Activated T-cell treated with anti-CD3 and anti-CD28 coated beads, Interleukin-2, amount 50 U/mL, for 48 hours (primary cell): ENCODE results near the gene ATAT1.

Source experiments
- DNase-seq, 2 experiments: peaks; one replicate each; pipeline ENCODE4 v3.0.0-alpha.2; 2020

Gene ATAT1

DNA sequence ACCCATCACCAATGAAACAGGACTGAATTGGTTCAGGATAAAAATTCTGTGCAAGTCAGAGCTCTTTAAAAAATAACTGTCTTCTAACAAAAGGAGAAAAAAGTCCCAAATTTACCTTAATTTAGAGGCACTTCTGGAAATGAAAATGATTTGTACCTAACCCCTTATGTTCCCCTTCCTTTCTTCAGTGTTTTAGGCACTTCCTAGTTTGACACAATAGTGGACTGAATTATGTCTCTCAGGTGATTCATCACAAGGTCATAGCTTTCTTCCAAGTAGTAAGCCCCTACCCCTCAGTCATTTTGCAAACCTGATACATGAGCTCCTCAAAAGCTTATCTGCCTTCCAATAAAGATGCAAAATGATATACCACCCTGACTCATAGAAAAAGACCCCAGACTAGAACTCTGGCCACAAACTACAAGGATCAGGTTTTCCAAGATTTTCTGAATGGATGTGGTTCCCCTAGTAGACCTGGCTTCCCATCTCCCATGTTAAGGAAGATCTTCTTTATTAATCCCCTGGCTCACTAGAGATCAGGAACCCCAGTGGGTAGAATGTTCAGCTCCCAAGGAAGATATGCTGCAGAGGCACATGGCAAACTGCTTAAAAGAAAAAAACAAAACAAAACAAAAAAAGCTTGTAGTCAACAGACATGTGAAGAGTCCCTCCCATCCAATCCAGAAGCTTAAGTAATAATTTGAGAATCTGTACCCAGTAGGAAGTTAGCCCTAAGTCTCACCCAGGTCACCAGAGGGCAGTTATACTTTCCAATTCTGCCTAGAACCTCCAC, 13.2 kb upstream of the ATAT1 start:
- DNase-seq = no peak

DNA sequence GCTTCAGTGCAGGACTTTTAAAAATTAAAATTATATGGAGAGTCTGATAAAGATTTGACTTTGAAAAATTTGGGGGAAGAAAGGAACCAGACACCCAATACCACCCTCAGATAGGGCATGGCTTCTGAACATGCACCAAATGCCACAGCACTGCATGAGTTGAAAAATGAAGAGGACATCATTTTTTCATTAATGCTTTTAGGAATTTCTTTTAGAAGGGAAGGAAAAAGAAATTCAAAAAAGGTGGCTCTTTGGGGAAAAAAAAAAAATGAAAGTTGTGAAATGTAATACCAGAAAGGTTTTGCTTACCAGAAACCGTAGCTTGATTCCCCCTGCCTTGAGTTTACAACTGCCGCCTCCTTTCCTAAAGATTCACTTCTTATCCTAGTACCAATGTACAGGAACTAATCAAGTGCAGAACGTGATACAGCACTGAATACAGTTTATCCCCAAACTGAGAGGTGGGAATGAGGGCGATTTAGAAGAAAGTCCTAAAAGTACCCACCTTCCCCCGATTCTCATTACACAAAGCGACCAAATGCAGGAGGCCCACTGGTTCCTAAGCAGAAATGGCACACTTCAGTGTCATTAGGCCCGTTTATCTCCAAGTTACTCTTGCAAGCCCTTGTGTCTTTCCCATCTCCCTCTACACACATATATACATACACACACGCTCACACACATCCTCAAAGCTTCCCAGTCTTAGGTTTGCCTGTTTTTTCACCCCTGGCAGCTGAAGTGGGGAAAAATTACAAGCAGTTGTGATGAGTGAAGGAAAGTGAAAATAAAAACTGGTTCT, 12.4 kb upstream of the ATAT1 start:
- DNase-seq = no peak

DNA sequence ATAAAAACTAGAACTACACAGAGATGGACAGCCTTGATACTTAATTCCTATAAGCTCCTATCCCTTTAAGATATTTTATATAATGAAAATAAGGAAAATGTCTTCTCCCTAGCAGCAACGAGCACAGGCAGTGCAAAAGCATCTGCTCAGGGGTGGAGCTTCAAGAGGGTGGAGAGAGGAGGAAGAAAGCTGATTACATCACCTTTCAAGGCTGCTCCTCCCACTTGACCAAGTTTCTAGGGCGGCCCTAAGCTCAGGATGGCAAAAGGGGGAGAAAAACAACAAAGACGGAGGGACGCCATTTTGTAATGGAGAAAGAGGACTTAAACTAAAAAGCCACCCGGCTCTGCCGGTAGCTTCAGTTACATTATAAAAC, 11.8 kb upstream of the ATAT1 start:
- peak; percentile 78 to 83 for DNase-seq

DNA sequence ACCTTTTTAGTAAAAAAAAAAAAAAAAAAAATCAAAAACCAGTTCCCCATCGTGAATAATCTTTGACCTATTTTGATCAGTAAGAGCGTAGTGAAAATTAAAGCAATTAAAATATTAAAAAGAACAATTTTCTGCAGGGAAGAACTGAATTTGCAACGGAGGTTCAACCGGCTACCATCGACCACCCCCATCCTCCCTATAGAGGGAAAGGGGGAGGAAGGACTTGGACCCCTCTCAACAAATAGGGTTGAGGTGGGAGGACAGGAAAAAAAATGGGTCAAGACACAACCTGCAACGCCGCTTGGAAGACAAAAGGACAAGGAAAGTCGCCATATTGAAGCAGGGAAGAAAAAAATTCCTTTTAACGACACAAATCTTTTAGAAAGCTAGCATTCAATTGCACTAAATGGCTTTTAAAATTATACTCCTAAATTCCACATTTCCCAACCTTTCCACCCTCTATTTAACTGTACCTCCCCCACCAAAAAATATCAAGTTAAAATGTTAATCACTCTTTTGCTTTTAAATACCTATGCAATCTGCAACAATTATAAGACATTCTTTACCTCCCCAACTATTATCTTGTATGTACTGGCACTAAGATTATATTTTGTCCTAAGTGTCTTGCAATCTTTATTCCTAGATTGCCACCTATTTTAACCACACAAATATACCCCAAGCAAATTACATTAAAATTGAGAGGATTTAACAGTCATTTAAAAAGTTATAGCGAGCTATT, 11.3 kb upstream of the ATAT1 start:
- DNase-seq = peak; percentile 60 to 63

DNA sequence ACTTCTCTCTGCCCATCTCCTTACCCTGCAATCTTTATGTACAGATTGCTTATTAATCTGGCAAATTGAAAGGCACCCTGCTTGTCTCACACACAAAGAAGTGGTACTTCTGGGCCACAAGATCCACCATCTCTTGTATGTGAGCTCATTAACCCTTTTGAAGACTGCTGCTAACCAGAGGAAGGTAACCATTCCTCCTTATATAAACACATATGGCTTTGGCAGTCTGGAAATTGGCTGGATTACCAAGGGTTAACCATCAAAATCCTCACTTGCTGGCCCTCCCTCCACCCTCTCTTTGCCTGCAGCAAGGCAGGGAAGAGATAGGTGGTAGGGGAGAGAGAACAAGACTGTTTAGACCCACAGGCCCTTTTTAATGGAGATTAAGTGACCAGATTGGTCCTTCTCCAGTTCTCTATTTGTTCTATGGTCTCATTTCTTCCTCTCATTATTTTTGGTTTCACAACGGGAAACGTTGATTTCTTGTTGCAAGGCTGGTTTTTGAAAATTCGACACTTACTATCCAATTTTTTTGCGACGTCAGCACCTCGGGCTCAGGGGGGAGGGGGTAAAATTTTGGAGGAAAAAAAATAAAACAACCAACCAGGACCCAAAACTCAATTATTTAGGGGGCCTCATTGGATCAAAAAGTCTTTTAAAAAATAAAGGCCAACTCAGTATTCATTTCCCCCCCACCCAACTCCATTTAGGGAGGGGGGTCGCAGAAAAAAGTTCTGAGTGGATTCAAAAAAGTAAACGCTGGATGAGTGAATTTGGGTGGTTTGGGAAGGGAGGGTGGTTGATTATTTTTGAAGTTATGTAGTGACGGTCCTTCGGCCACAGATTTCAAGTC, 10.5 kb upstream of the ATAT1 start:
- DNase-seq = peak in 1 of 2 experiments; percentile 48

DNA sequence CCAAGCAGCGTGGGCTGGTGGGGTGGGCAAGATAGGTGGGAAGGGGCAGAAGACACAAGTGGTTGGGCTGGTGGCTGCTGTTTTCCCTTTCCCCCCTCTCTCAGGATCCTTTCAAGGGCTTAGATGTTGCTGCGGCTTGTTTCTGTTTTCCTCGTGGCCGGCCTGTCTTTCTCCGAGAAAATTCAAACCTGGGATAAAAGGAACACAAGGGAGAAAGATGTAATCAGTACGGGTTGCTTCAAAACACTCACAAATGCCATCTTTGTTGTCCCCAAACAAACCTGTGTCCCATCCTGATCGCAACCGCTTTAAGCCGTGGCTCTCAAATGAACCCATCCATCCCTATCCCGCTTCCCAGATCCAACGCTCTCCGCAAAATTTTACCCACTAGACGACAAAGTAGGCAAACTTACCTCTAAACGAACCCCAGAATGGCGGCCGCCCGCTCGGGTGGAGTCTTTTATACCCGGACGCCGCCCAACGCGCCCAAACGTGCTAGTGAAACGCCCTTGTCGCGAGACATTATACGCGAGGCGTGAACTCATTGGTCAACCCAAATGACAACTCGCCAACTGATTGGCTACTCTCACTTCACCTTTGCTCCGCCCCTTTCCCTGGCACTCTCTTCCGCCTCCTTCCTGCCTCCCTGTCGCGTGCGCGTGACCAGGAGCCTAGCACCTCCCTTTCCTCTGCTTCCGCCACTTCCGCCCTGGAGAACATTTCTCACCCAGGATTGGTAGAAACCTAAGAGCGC, 9.7 kb upstream of the ATAT1 start, which contains the start of gene PPP1R10:
Gene PPP1R10 (minus strand): TSS at position 433 of the 754 bp plus-strand sequence. CDS start 7,299 bp downstream, outside the sequence.
- peak; percentile 97 to 98 for DNase-seq

DNA sequence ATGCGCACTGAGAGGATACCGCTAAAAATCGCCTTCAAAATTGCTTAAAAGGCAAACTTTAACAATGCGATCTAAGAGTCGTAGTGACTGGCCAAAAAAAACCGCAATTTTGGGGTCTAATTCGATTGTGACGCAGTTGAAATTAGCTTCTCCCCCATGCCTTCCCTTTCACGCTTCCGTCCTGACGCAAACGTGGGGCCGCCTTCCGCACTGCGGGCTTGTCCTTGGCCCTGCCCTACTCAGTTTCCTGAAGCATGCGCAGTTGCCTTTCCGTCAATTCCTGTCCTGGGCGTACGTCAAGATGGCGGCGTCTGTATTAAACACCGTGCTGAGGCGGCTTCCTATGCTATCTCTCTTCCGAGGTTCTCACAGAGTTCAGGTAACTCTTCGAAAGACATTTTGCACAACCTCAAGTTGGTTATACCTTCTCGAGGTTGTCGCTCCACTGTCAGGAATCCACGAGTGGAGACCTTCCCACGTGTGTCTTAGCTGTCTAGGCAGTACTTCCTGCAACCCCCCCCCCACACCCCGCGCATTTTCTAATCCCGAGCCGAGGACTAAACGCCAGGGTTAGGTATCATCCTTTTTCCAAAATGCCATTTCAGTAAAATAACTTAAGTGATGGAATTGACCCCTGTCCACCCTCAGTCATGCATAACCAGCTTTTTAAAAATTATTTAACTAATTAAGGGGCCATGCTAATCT, 9.0 kb upstream of the ATAT1 start, which contains the start of gene MRPS18B:
Gene MRPS18B (plus strand): TSS at position 276 of the 705 bp plus-strand sequence. CDS start 26 bp downstream, at position 302.
- DNase-seq = peak; percentile 94 to 96

DNA sequence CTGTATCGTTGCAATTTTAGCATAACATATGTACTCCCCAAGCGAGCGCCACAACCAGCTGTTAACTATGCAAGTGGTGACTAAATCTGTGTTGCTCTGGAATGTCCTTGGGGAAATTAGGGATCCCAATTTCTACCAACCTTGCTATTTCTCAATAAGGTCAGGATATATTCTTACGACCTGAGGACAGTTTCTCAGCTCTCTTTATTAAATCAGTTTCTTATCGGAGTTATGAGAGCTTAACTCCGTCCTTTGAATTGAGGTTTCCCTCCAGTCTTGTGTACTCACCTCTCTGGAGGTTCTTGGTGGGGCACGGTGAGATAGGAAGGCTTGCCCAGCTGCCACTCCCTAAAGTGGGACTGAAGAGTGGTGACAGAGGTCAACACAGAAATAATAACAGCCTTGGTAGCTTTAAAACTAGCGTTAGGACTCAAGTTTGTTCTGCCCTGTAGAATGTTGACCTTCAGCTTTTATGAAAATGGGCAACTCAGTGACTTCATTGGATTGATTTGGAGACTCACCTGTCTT, 8.3 kb upstream of the ATAT1 start:
- DNase-seq = no peak

DNA sequence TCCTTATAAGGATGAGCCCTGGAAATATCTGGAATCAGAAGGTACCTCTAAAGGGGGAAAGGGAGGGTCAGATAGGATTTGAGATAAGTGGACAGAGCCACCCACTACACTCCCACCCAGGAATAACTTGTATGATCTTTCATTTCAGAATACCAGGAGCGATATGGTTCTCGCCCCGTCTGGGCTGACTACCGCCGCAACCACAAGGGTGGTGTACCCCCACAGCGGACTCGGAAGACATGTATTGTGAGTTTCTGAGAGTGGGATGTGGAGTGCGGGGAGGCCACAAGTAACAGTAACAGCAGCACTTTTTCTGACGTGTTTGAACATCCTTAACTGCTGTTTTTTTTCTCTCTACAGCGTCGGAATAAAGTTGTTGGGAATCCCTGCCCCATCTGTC, 7.1 kb upstream of the ATAT1 start:
- DNase-seq = no peak

DNA sequence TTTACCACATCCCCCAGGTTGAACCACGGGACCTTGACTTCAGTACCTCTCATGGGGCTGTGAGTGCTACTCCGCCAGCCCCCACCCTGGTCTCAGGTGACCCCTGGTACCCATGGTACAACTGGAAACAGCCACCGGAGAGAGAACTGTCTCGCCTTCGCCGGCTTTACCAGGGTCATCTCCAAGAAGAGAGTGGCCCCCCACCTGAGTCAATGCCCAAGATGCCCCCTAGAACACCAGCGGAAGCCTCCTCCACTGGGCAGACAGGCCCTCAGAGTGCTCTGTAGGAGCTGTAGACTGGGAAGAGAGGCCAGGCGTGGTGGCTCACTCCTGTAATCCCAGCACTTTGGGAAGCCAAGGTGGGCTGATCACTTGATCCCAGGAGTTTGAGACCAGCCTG, 1.2 kb upstream of the ATAT1 start:
- no peak for DNase-seq

DNA sequence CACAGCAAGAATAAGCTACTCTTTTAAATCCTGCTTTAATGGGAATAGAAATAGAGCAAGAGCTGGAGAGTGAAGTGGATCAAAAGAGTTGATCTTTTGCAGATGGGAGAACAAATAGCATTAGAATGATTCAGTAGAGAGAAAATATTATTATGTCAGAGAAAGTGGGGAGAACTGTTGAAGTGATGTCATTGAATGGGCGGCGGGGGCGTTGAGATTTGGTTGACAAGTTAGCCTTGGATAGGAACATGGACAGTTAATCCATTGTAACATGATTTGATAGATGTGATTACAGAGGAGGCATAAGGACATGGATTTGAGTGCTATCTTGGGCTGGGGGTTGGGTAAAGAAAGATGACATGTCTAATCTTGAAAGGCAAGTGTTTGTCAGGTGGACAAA, 9.2 kb downstream of the ATAT1 start:
- DNase-seq = no peak

DNA sequence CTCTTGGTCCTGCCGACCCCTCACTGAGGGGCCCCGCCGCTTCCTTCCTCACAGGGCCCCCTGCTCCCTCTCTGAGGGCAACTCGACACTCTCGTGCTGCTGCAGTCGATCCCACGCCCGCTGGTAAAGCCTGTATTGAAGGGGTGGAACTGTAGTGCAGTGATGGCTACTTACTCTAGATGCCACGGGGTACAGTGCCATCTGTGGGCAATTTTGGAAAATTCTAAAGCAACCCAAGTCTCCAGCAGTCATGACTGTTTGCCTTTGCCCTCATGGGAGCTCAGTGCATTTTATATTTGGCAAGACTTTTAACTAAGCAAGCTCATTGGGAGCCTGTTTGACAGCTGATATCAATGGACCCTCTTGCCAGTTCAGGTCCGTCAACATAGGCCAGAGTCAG, 13.8 kb downstream of the ATAT1 start:
- no peak for DNase-seq

DNA sequence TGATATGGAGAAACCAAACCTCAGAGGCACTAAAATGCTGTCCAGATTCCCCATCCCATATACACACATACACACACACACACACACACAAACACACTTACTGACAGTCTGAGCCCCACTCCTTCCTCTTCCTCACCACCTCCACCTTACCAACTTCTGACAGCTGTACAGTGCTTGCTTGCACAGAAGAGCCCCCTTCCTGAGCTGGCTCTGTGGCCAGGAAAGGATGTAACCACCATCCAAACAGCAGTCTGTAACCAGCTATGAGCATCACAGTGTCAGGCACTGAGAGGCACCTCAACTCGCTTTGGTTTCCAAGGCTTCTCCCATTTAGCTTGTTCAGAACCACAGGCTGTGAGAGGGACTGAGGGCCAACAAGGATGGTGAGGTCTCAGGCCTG, 14.4 kb downstream of the ATAT1 start:
- no peak for DNase-seq

DNA sequence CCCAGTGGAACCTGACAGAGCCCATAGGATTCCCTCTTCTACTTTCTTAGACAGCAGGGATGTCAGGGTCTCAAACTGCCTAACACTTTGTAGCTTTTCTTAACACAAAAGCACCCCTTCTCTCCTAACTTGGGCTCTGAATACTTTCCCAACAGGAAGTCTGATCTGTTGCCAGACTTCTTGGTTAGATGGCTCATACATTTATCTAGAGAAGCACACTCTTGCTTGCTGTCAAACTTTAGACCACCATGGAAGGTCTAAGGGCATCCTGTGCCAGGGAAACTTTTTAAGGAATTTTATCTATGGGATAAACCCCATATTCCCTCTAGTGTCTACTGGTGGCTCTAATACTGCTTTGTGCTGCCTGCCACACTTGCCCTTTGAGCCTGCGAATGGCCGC, 17.0 kb downstream of the ATAT1 start:
- no peak for DNase-seq

DNA sequence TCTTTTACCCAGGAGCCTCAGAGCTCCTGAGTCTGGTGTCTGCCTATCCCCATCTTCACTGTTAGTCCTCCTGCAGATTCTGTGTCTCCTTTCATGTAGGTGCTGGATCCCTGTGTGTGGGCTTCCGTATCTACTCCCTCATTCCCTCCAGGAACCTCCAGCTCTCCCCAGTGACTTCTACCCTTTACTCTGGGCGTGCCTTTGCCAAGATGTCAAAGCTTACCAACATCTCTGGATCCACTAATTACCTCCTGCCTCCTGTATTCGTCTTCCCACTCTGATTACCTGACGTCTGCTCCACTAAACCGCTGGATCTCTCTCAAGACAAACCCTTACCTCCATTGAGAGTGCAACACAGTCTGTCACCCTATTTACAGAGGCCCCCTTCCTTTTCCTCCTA, 18.1 kb downstream of the ATAT1 start:
- no peak for DNase-seq

DNA sequence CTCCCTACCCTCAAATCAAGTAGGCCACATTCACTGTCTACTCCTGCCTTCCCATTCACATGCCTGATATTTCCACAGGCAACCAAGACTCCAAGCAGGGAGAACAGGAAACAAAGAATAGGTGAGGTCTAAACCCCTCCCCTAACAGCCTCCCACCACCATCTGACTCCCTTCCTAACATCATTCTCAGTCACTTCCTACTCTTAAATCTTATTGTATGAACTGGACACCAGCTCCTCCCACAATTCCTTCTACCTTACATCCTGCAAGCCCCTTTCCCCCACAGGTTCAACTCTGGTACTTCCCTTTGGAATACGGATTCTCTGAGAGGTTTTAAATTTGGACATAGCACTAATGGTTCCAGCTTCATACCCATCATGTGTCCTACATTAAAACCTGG, 19.3 kb downstream of the ATAT1 start:
- no peak for DNase-seq

DNA sequence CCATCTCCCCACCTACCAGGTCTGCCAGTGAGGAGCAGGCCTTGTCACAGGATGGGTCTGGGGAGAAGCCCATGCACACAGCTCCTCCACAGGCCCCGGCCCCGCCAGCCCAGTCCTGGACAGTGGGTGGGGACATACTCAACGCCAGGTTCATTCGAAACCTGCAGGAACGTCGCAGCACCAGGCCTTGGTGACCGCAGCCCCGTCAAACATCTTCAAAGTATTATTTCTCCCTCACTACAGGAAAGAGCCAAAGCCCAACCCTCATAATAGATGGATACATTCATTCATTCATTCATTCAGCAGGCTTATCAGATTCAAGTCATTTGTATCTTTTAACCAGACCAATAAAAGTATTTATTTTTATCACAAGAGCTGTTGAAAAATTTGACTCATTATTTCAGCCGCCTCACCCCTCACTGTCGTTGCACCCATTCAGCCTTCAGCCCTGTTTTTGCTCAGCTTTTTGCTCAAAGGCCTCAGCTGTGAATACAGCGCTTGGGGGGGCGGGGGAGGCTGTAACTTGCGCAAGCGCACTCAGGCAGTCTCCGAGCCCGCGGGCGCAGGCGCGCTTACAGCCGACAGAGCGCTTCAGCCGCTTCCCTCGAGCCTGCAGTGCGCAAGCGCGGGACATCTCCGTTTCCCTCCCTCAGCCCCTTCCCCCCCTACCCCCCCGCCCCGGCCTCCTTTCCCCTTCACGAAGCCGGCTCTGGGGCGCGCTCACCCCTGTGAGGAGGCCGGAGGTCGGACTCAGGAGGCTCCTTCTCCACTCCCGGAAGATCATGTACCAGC, 20.0 kb downstream of the ATAT1 start, which contains the start of gene C6orf136:
Gene C6orf136 (plus strand): TSS at position 684 of the 792 bp plus-strand sequence. CDS start 99 bp downstream, at position 783.
- DNase-seq = peak; percentile 91 to 94

DNA sequence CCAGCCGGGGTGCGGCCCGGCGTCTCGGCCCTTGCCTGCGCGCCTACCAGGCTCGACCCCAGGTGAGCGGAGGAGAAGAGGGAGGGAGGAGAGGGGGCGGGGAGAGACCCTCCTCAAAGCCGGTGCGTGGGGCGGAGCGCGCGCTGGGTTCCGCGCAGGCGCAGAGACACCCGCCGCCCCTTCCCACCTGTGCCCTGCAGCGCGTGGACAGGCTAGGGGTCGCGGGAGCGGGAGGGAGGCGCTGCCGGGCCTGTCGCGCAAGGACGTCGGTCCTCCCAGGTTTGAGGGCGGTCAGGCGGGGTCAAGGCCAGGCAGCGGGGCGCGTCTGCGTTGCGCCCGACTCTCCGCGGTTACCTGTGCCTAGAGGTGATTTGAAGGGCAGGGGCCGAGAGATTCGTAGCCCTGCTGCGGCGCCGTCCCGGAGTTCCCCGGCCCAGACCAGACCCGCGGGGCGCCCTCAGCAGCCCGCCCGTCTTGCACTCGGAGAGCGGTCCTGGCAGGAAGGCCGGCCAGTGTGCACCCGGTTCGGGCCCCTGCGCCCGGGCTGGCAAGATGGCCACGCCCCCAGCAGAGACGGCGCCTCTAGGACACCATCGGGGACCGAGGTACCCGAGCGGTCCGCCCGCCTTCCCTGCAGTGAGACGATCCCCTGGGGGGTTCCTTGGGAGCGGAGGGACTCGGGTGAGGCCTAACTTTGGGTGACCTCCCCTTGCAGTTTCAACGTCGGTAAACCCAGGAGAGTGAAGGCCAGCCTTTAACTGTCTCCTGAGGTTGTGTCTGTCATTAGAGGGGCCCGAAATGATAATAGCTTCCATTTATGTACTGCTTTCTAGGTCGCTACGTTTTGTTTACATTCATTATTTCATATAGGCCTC, 20.8 kb downstream of the ATAT1 start:
- DNase-seq = peak; percentile 88 to 90

DNA sequence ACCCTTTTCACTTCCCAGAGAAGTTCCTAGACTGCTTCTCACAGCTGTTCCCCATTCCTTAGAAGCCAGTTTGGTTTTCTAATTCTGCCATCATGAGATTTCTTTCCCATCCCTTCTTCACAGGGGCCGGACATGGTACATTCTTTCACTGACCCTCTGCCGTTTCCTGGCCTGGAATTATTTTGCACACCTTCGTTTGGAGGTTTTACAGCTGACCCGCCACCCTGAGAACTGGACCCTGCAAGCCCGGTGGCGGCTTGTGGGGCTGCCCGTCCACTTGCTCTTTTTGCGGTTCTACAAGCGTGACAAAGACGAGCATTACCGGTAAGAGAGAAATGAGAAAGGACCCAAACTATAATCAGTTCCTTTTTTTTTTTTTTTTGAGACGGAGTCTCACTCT, 24.5 kb downstream of the ATAT1 start:
- no peak for DNase-seq
